HEK293 (cell line): ENCODE data around the gene NOP56.
A peak's percentile ranks its signal among the peaks of the same experiment; 100 is the strongest.

Experiments
- ATF2 ChIP-seq: fragments of 450-650 bp; formaldehyde crosslinking; IDR thresholded peaks from 2 replicates; pipeline ENCODE4 v1.5.1; 2016; ENCODE audit warnings: missing biosample characterization, missing genetic modification characterization, low read depth
- FEZF1 ChIP-seq: fragments of 450-650 bp; formaldehyde crosslinking; IDR thresholded peaks from 2 replicates; pipeline ENCODE4 v1.5.1; 2016; ENCODE audit warnings: missing biosample characterization, missing genetic modification characterization
- HOXC10 ChIP-seq: sonication (generic); formaldehyde crosslinking; IDR thresholded peaks from 2 replicates; pipeline ENCODE4 v1.8.1; 2023; ENCODE audit warnings: mild to moderate bottlenecking, missing genetic modification reagents
- KLF1 ChIP-seq: fragments of 450-650 bp; formaldehyde crosslinking; IDR thresholded peaks from 2 replicates; pipeline ENCODE4 v1.5.1; 2016; ENCODE audit warnings: missing biosample characterization, missing genetic modification characterization
- KLF10 ChIP-seq: fragments of 450-650 bp; IDR thresholded peaks from 2 replicates; pipeline ENCODE4 v1.5.1; 2018; ENCODE audit warnings: missing biosample characterization, mild to moderate bottlenecking, missing genetic modification characterization
- OSR2 ChIP-seq: fragments of 450-650 bp; formaldehyde crosslinking; IDR thresholded peaks from 2 replicates; pipeline ENCODE4 v1.5.1; 2016; ENCODE audit warnings: missing biosample characterization, missing genetic modification characterization
- PATZ1 ChIP-seq: fragments of 450-650 bp; formaldehyde crosslinking; IDR thresholded peaks from 2 replicates; pipeline ENCODE4 v1.5.1; 2016; ENCODE audit warnings: missing biosample characterization, missing genetic modification characterization
- SP7 ChIP-seq: fragments of 450-650 bp; formaldehyde crosslinking; IDR thresholded peaks from 2 replicates; pipeline ENCODE4 v1.5.1; 2016; ENCODE audit warnings: missing biosample characterization, missing genetic modification characterization
- YY1 ChIP-seq: fragments of 450-650 bp; formaldehyde crosslinking; IDR thresholded peaks from 2 replicates; pipeline ENCODE4 v1.5.1; 2018; ENCODE audit warnings: missing biosample characterization, missing genetic modification characterization
- ZBTB1 ChIP-seq: fragments of 450-650 bp; formaldehyde crosslinking; IDR thresholded peaks from 2 replicates; pipeline ENCODE4 v1.5.1; 2016; ENCODE audit warnings: missing biosample characterization, missing genetic modification characterization
- ZBTB10 ChIP-seq: fragments of 450-650 bp; formaldehyde crosslinking; IDR thresholded peaks from 2 replicates; pipeline ENCODE4 v1.5.1; 2016; ENCODE audit warnings: missing biosample characterization, missing genetic modification characterization
- ZBTB49 ChIP-seq: fragments of 450-650 bp; formaldehyde crosslinking; IDR thresholded peaks from 2 replicates; pipeline ENCODE4 v1.5.1; 2016; ENCODE audit warnings: missing biosample characterization, missing genetic modification characterization, low read depth
- ZFHX2 ChIP-seq: fragments of 450-650 bp; formaldehyde crosslinking; conservative IDR thresholded peaks from 2 replicates; pipeline ENCODE4 v1.5.1; 2016; ENCODE audit warnings: missing biosample characterization, missing genetic modification characterization
- ZFP3 ChIP-seq: fragments of 450-650 bp; formaldehyde crosslinking; IDR thresholded peaks from 2 replicates; pipeline ENCODE4 v1.5.1; 2016; ENCODE audit warnings: low read depth, missing biosample characterization, missing genetic modification characterization
- ZNF184 ChIP-seq: fragments of 450-650 bp; IDR thresholded peaks from 2 replicates; pipeline ENCODE4 v1.5.1; 2018; ENCODE audit warnings: missing biosample characterization, mild to moderate bottlenecking, missing genetic modification characterization
- ZNF223 ChIP-seq: fragments of 450-650 bp; formaldehyde crosslinking; IDR thresholded peaks from 2 replicates; pipeline ENCODE4 v1.5.1; 2016; ENCODE audit warnings: missing biosample characterization, missing genetic modification characterization
- ZNF23 ChIP-seq: fragments of 450-650 bp; formaldehyde crosslinking; IDR thresholded peaks from 2 replicates; pipeline ENCODE4 v1.5.1; 2016; ENCODE audit warnings: missing biosample characterization, missing genetic modification characterization, borderline replicate concordance
- ZNF274 ChIP-seq, 2 experiments: fragments of 200-500 bp in 1 of 2; fragments of 450-650 bp in 1 of 2; sonication (Bioruptor generic) in 1 of 2; formaldehyde crosslinking in 1 of 2; IDR thresholded peaks; 2 replicates each; pipeline versions ENCODE4 v1.5.1 to v1.6.1; 2014 to 2016; ENCODE audit warnings: borderline replicate concordance in 1 of 2, inconsistent platforms in 1 of 2, low read length in 1 of 2, missing biosample characterization in 1 of 2, missing genetic modification characterization in 1 of 2
- ZNF404 ChIP-seq: fragments of 450-650 bp; formaldehyde crosslinking; IDR thresholded peaks from 2 replicates; pipeline ENCODE4 v1.5.1; 2017; ENCODE audit warnings: missing biosample characterization, missing genetic modification characterization
- ZNF423 ChIP-seq: fragments of 450-650 bp; formaldehyde crosslinking; IDR thresholded peaks from 2 replicates; pipeline ENCODE4 v1.5.1; 2016; ENCODE audit warnings: missing biosample characterization, missing genetic modification characterization
- ZNF433 ChIP-seq: fragments of 450-650 bp; formaldehyde crosslinking; IDR thresholded peaks from 2 replicates; pipeline ENCODE4 v1.5.1; 2016; ENCODE audit warnings: missing biosample characterization, missing genetic modification characterization, low read depth
- ZNF449 ChIP-seq: fragments of 450-650 bp; formaldehyde crosslinking; IDR thresholded peaks from 2 replicates; pipeline ENCODE4 v1.5.1; 2017; ENCODE audit warnings: missing biosample characterization, mild to moderate bottlenecking, missing genetic modification characterization, moderate library complexity
- ZNF521 ChIP-seq: fragments of 450-650 bp; formaldehyde crosslinking; IDR thresholded peaks from 2 replicates; pipeline ENCODE4 v1.5.1; 2017; ENCODE audit warnings: missing biosample characterization, mild to moderate bottlenecking, missing genetic modification characterization
- ZNF544 ChIP-seq: fragments of 450-650 bp; formaldehyde crosslinking; IDR thresholded peaks from 2 replicates; pipeline ENCODE4 v1.5.0; 2017; ENCODE audit warnings: missing biosample characterization, missing genetic modification characterization
- ZNF548 ChIP-seq: fragments of 450-650 bp; formaldehyde crosslinking; IDR thresholded peaks from 2 replicates; pipeline ENCODE4 v1.5.1; 2016; ENCODE audit warnings: missing biosample characterization, missing genetic modification characterization
- ZNF555 ChIP-seq: fragments of 450-650 bp; formaldehyde crosslinking; conservative IDR thresholded peaks from 2 replicates; pipeline ENCODE4 v1.5.1; 2017; ENCODE audit warnings: missing biosample characterization, mild to moderate bottlenecking, missing genetic modification characterization, inconsistent platforms
- ZNF623 ChIP-seq: fragments of 450-650 bp; formaldehyde crosslinking; IDR thresholded peaks from 2 replicates; pipeline ENCODE4 v1.5.1; 2016; ENCODE audit warnings: missing biosample characterization, missing genetic modification characterization
- ZNF626 ChIP-seq: fragments of 450-650 bp; sonication (Bioruptor Pico); formaldehyde crosslinking; IDR thresholded peaks from 2 replicates; pipeline ENCODE4 v1.5.1; 2018; ENCODE audit warnings: missing biosample characterization, missing genetic modification characterization, inconsistent platforms
- ZNF776 ChIP-seq: fragments of 450-650 bp; formaldehyde crosslinking; IDR thresholded peaks from 2 replicates; pipeline ENCODE4 v1.5.0; 2017; ENCODE audit warnings: missing biosample characterization, missing genetic modification characterization, borderline replicate concordance

The NOP56 gene

GRCh38 chr20:2651772-2652723 is at the start of gene NOP56 (continued):
- TF ChIP-seq ZNF521 (tag by site-specific recombination), result no peak
- TF ChIP-seq PATZ1 (tag by site-specific recombination), result peak; percentile 87
- 0 out of 2 replicates have a peak, but pooled peaks have one; percentile 11 for TF ChIP-seq YY1
- no peak for TF ChIP-seq HOXC10 (CRISPR knock-in tag)
- TF ChIP-seq ZNF274 (IDR thresholded peaks at IDR 0.05; ENCODE audit: low read length), result no peak
- TF ChIP-seq ZNF274 (tag by site-specific recombination; IDR thresholded peaks at IDR 0.05; ENCODE audit: borderline replicate concordance), result no peak
- no peak for TF ChIP-seq ZNF548
- 0 out of 2 replicates have a peak, but pooled peaks have one; percentile 8 for TF ChIP-seq ZBTB1
- peak; percentile 51; the same call in 1 of the 2 replicates for TF ChIP-seq ZNF449 (tag by site-specific recombination)
- no peak for TF ChIP-seq ZNF544 (tag by site-specific recombination)
- TF ChIP-seq ZNF555 (tag by site-specific recombination), result no peak
- TF ChIP-seq ZNF404 (tag by site-specific recombination), result no peak
- peak; percentile 73 for TF ChIP-seq SP7 (tag by site-specific recombination)
- TF ChIP-seq ZNF626 (tag by site-specific recombination), result no peak
- TF ChIP-seq ZBTB49 (tag by site-specific recombination), result no peak
- TF ChIP-seq KLF1, result peak; percentile 68
- TF ChIP-seq ZFP3, result peak; percentile 33; the same call in 1 of the 2 replicates
- no peak for TF ChIP-seq ATF2
- no peak for TF ChIP-seq ZNF184
- peak; percentile 12 for TF ChIP-seq FEZF1 (tag by site-specific recombination)
- TF ChIP-seq KLF10, result peak; percentile 87
- peak; percentile 88 for TF ChIP-seq ZFHX2
- no peak for TF ChIP-seq OSR2 (tag by site-specific recombination)
- TF ChIP-seq ZNF433 (tag by site-specific recombination), result no peak
- TF ChIP-seq ZNF623, result 0 out of 2 replicates have a peak, but pooled peaks have one; percentile 17
- TF ChIP-seq ZBTB10 (tag by site-specific recombination), result peak; percentile 94
- no peak for TF ChIP-seq ZNF23 (tag by site-specific recombination)
- no peak for TF ChIP-seq ZNF776
- no peak for TF ChIP-seq ZNF423 (tag by site-specific recombination)
- no peak for TF ChIP-seq ZNF223 (tag by site-specific recombination)
